PC-3 (cell line): ENCODE results near the gene PHGDH. TPM values are rescaled to one million over a fixed set of nuclear protein-coding genes. Genes with fewer than 3 reads are reported as not detected.

Experiments
- ATAC-seq: fragments of 200-7000 bp; cut with Tn5 transposase; 2 replicates; pipeline ENCODE4 v1.9.1; 2020; ENCODE audit warnings: mild to moderate bottlenecking, moderate library complexity
- BruUV-seq: library from RNA; stranded (reverse); fragments of 400-500 nt; replicated peaks from 2 replicates; lab custom pipeline; 2021; lab: Mats Ljungman, UMichigan
- CTCF ChIA-PET: fragments of 300-600 bp; sonication (Branson Sonifier 250); formaldehyde crosslinking; loops from one replicate; lab custom pipeline; 2022; ENCODE audit warnings: antibody characterized with exemption; lab: Charles Lee
- POLR2A ChIA-PET: fragments of 300-600 bp; sonication (Branson Sonifier 250); formaldehyde crosslinking; loops from one replicate; lab custom pipeline; 2022; ENCODE audit warnings: antibody characterized with exemption; ENCODE audit not compliant: unreplicated experiment; lab: Charles Lee
- DNase-seq: peaks from one replicate; pipeline ENCODE4 v3.0.0-alpha.2; 2015
- H2AFZ ChIP-seq: fragments of 300-600 bp; sonication (generic); 2 replicates; pipeline ENCODE4 v1.6.0; 2016; ENCODE audit warnings: antibody characterized with exemption, low read length
- H3F3A ChIP-seq: fragments of 300-600 bp; sonication (generic); one replicate; pipeline ENCODE4 v1.6.0; 2017; ENCODE audit warnings: antibody characterized with exemption, low read length, control low read depth, mild to moderate bottlenecking; ENCODE audit not compliant: unreplicated experiment
- H3K27ac ChIP-seq: fragments of 300-600 bp; sonication (generic); 2 replicates; pipeline ENCODE4 v1.5.1; 2016; ENCODE audit warnings: mild to moderate bottlenecking, low read length
- H3K27me3 ChIP-seq: fragments of 300-600 bp; sonication (generic); 2 replicates; pipeline ENCODE4 v1.6.1; 2016; ENCODE audit warnings: low read length, mixed read lengths
- H3K36me3 ChIP-seq: fragments of 300-600 bp; sonication (generic); 2 replicates; pipeline ENCODE4 v1.6.1; 2016; ENCODE audit warnings: low read depth, mixed run types, low read length, mixed read lengths
- H3K4me1 ChIP-seq: fragments of 300-600 bp; sonication (generic); 2 replicates; pipeline ENCODE4 v1.5.1; 2016; ENCODE audit warnings: low read length; ENCODE audit not compliant: insufficient read depth
- H3K4me2 ChIP-seq: fragments of 300-600 bp; sonication (generic); 2 replicates; pipeline ENCODE4 v1.6.0; 2016; ENCODE audit warnings: low read length
- H3K4me3 ChIP-seq: fragments of 300-600 bp; sonication (generic); 2 replicates; pipeline ENCODE4 v1.5.1; 2016; ENCODE audit warnings: mild to moderate bottlenecking, low read length, mixed read lengths
- H3K79me2 ChIP-seq: fragments of 300-600 bp; sonication (generic); 2 replicates; pipeline ENCODE4 v1.6.1; 2017; ENCODE audit warnings: low read length, mixed read lengths
- H3K9ac ChIP-seq: fragments of 300-600 bp; sonication (generic); 2 replicates; pipeline ENCODE4 v1.6.0; 2016; ENCODE audit warnings: mild to moderate bottlenecking, low read length
- H3K9me2 ChIP-seq: fragments of 300-600 bp; sonication (generic); replicated peaks from 2 replicates; pipeline ENCODE4 v1.6.1; 2016; ENCODE audit warnings: mixed run types, low read length, mixed read lengths
- H3K9me3 ChIP-seq: fragments of 300-600 bp; sonication (generic); 2 replicates; pipeline ENCODE4 v1.6.1; 2016; ENCODE audit warnings: low read length, mixed read lengths
- H4K20me1 ChIP-seq: fragments of 300-600 bp; sonication (generic); 2 replicates; pipeline ENCODE4 v1.6.1; 2016; ENCODE audit warnings: low read length, mixed read lengths
- CTCF ChIP-seq: fragments of 300-600 bp; sonication (generic); conservative IDR thresholded peaks from 2 replicates; pipeline ENCODE4 v1.5.1; 2017; ENCODE audit warnings: antibody characterized with exemption, low read depth, mild to moderate bottlenecking, low read length
- EZH2 ChIP-seq: fragments of 300-600 bp; sonication (generic); IDR thresholded peaks from one replicate; pipeline ENCODE4 v1.6.1; 2017; ENCODE audit warnings: antibody characterized with exemption, mild to moderate bottlenecking, low read length; ENCODE audit not compliant: unreplicated experiment
- EZH2phosphoT487 ChIP-seq: fragments of 300-600 bp; sonication (generic); IDR thresholded peaks from 2 replicates; pipeline ENCODE4 v1.6.1; 2018; ENCODE audit warnings: mild to moderate bottlenecking, antibody characterized with exemption, low read length, borderline replicate concordance
- intact Hi-C: fragments of 100-400 bp; cut with micrococcal nuclease; formaldehyde crosslinking; loops from 2 replicates; pipeline ENCODE4 v1.9.0; 2023
- total RNA-seq: library from RNA; depleted of rRNA; stranded (reverse); fragments of >200 nt; gene quantifications from 2 replicates; pipeline ENCODE4 v1.2.3, GENCODE V29; 2014

The PHGDH gene
- total RNA-seq, 1 experiment from 2014 or later, result 134 TPM

GRCh38 chr1:119729044-119729443 is 17.3 kb downstream of the PHGDH start:
- DNase-seq (no peak), ATAC-seq (no peak)
- no peaks in the 10 kb centered on the region for H4K20me1 ChIP-seq
- no peaks in the 10 kb centered on the region for H3F3A ChIP-seq
- no peaks in the 10 kb centered on the region for H3K4me1 ChIP-seq
- TF ChIP-seq EZH2, result no peak
- H3K27ac ChIP-seq, result no peak overlapping the region
- H3K79me2 ChIP-seq, result no peaks in the 10 kb centered on the region
- H2AFZ ChIP-seq, result no peak overlapping the region
- ChIA-PET CTCF (no interaction called here), POLR2A (no interaction called here)
- H3K27me3 ChIP-seq, result no peaks in the 10 kb centered on the region
- H3K36me3 ChIP-seq, result peaks cover 23% of the 10 kb centered on the region; the same call in 1 of the 2 replicates
- intact Hi-C loops, result no loop called here
- H3K9ac ChIP-seq, result no peak overlapping the region
- no peaks in the 10 kb centered on the region for H3K9me2 ChIP-seq
- no peak overlapping the region for H3K4me3 ChIP-seq
- no TSS peak for BruUV-seq
- no peaks in the 10 kb centered on the region for H3K9me3 ChIP-seq
- H3K4me2 ChIP-seq, result no peak overlapping the region

GRCh38 chr1:119731060-119731459 is 19.3 kb downstream of the PHGDH start:
- no peaks in the 10 kb centered on the region for H3K79me2 ChIP-seq
- H3K27me3 ChIP-seq, result no peaks in the 10 kb centered on the region
- no peak overlapping the region for H3K4me3 ChIP-seq
- H3K36me3 ChIP-seq, result peaks cover 34% of the 10 kb centered on the region
- H2AFZ ChIP-seq, result no peak overlapping the region
- no peak for ATAC-seq
- no peaks in the 10 kb centered on the region for H3K4me1 ChIP-seq
- ChIA-PET CTCF (interaction anchor here (1.1 kb wide), 1 partner anchor 120 kb away, joined by 3 read pairs; no protein-coding TSS in a partner anchor), POLR2A (no interaction called here)
- TF ChIP-seq CTCF (no peak), EZH2phosphoT487 (no peak), EZH2 (no peak)
- H4K20me1 ChIP-seq, result no peaks in the 10 kb centered on the region
- peak; percentile 35 for DNase-seq
- no TSS peak for BruUV-seq
- no peaks in the 10 kb centered on the region for H3K9me3 ChIP-seq
- H3K9me2 ChIP-seq, result no peaks in the 10 kb centered on the region
- no peak overlapping the region for H3K27ac ChIP-seq
- no peak overlapping the region for H3K9ac ChIP-seq
- no peak overlapping the region for H3K4me2 ChIP-seq
- intact Hi-C loops, result no loop called here
- H3F3A ChIP-seq, result no peaks in the 10 kb centered on the region

- Histone ChIP-seq H3K4me3 (no peak overlapping the region), H4K20me1 (no peaks in the 10 kb centered on the region), H3K9me2 (no peaks in the 10 kb centered on the region), H3K9me3 (no peaks in the 10 kb centered on the region), H3K4me1 (no peaks in the 10 kb centered on the region), H2AFZ (no peak overlapping the region), H3F3A (no peaks in the 10 kb centered on the region), H3K27ac (no peak overlapping the region), H3K36me3 (peaks cover 37% of the 10 kb centered on the region), H3K27me3 (no peaks in the 10 kb centered on the region), H3K4me2 (no peak overlapping the region), H3K9ac (no peak overlapping the region), H3K79me2 (no peaks in the 10 kb centered on the region)
- ATAC-seq (no peak), DNase-seq (no peak)
- BruUV-seq, result no TSS peak
- intact Hi-C loops, result no loop called here
- TF ChIP-seq EZH2phosphoT487 (no peak), EZH2 (no peak), CTCF (no peak)
- CTCF ChIA-PET, result no interaction called here
- POLR2A ChIA-PET, result no interaction called here
Observed at GRCh38 chr1:119731741-119732430, 20.2 kb downstream of the PHGDH start.
